22Rv1 (cell line): ENCODE results near the gene UBE3C.

Experiments
- H3K27ac ChIP-seq: fragments of 450-650 bp; 2 replicates; pipeline ENCODE4 v1.5.1; 2017
- ZFX ChIP-seq: fragments of 450-650 bp; IDR thresholded peaks from 2 replicates; pipeline ENCODE4 v1.6.1; 2017; ENCODE audit warnings: antibody characterized with exemption, borderline replicate concordance
- TF ChIP-seq, protein P1 (sequence below): fragments of 450-650 bp; IDR thresholded peaks from 2 replicates; pipeline ENCODE4 v1.5.1; 2017; ENCODE audit warnings: mild to moderate bottlenecking

The UBE3C gene

DNA sequence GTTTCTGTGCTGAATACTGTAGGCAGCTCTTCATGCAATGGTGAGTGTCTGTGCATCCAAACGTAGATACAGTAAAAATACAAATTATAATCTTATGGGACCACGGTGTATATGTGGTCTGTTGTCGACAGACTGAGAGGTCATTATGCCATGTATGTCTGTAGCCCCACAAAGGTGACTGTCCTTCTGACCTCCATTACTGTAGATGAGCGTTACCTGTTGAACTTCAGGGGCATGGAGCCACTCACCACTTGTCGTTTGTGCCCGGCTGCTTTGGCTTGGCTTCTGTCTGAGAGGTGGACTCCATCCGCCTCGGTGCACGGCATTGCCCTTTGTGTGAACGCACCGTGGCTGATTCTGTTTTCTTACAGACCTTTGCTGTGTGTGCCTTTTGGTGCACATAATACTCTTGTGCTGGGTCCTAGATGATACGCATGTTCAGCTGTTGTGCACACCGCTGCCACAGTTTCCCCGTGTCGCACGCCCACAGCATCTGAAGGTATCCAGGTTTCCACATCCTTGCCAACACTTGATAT is 2.9 kb downstream of the UBE3C start:
- no peak overlapping the region for H3K27ac ChIP-seq
- TF ChIP-seq, protein P1, sequence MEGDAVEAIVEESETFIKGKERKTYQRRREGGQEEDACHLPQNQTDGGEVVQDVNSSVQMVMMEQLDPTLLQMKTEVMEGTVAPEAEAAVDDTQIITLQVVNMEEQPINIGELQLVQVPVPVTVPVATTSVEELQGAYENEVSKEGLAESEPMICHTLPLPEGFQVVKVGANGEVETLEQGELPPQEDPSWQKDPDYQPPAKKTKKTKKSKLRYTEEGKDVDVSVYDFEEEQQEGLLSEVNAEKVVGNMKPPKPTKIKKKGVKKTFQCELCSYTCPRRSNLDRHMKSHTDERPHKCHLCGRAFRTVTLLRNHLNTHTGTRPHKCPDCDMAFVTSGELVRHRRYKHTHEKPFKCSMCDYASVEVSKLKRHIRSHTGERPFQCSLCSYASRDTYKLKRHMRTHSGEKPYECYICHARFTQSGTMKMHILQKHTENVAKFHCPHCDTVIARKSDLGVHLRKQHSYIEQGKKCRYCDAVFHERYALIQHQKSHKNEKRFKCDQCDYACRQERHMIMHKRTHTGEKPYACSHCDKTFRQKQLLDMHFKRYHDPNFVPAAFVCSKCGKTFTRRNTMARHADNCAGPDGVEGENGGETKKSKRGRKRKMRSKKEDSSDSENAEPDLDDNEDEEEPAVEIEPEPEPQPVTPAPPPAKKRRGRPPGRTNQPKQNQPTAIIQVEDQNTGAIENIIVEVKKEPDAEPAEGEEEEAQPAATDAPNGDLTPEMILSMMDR = no peak
- no peak for TF ChIP-seq ZFX

DNA sequence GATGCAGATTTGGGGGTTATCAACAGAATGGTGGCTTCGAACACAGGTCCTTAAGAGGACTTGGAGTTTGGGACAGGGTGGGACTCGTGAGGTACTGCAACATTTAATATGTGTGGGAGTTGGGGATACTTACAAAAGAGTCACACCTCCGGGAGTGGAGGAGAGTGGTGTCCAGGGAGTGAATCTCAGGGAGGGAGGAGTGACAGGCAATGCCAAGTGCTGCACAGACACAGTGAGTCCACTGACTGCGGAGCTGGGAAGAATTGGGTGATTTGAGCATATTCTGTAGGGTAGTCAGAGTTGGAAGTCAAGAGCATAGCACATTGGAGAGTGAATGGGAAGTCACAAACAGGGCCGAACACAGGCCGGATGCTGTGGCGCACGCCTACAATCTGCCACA is 5.1 kb downstream of the UBE3C start:
- no peak overlapping the region for H3K27ac ChIP-seq
- no peak for TF ChIP-seq ZFX
- TF ChIP-seq, protein P1 = no peak

DNA sequence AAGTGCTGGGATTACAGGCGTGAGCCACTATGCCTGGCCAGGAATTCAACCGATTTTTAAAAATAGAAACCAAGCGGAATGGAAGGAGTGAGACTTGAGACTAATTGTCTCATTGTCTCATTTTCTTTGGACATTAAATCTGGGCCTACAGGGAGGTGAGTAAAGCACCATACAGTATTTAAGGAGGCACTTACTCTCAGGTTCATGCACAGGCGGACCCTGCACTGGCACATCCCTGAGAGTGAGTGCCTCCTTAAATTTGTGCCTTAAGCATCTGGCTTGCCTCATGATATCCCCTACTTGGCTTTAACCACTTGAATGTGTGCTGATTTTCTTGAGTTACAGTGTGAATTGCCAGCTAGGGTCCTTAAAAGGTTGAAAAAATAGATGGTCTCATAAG is 10.6 kb downstream of the UBE3C start:
- TF ChIP-seq ZFX = no peak
- TF ChIP-seq, protein P1 = no peak
- H3K27ac ChIP-seq = no peak overlapping the region

DNA sequence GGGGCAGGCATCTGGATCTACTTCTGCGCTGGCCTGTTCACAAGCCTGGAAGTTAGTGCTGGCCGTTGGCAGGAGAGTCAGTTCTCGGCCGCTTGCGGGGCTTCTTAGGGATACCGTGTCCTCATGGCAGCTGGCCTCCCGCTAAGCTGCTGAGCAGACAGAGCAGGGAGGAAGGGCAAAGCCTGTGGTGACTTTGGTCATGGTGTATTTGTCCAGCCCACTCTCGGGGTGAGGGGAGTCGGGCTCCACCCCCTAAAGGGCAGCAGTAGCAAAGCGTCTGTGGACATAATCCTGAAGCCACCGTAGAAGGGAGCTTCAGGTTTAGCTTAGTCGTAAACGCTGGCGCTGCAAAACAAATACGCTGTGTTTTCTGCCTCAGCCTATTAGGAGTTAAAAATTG is 12.2 kb downstream of the UBE3C start:
- TF ChIP-seq, protein P1 = no peak
- no peak for TF ChIP-seq ZFX
- H3K27ac ChIP-seq = no peak overlapping the region

DNA sequence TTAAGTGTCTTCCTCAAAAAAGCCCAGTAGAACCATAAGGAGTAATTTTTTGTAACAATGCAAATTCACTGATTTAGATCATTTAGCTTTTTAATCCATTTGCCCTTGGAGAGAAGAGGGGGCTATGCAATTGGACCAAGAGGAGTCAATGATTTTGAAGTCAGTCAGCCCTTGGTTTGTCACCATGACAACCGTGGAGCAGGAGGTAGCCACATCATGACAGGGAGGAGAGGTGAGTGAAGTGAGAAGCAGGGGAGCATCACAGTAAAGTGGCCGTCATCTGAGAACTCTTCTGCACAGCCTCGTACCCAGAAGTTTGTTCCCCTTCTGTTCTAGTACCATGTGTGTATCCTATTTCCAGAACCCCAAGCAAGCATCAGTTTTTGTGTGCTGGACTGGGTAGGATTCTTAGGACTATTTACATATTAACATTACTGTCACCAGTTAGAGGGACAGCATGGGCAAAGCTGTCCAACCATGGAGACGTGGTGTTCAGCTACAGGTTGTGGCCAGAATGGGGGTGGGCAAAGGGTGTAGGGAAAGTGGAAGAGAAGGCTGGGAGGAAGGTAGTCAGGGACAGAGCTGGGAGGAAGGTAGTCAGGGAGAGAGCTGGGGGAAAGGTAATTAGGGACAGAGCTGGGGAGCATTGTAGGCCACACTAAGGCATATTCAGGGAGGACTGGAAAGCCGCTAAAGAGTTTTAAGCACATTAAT is 13.1 kb downstream of the UBE3C start:
- peak overlapping the region; percentile 31; the same call in 1 of the 2 replicates for H3K27ac ChIP-seq
- TF ChIP-seq, protein P1 = no peak
- no peak for TF ChIP-seq ZFX

DNA sequence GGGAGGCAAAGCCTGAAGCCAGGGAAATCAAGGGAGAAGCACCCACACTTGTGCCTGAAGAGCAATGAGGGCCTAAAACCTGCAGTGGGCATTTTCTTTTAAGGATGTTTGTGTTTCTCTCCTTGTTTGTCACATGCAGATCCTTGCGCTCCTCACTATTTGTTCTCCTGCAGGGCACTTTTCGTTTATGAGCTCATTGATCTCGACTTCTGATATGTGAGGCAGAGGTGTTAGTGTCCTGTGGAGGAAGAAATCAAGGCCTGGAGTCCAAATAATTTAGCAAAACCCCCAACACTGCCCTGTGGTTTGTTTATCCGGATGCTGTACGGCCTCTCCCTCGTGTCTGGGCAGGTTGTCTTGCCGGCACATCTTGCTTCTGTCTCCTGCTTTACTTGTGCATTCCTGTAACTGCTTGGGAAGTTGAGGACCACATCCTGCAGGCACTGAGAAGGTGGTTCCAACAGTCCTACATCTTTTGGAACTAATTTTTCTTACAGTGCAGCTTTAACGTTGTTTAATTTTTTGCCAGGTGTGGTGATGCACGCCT is 13.7 kb downstream of the UBE3C start:
- H3K27ac ChIP-seq = peak overlapping the region; percentile 31; the same call in 1 of the 2 replicates
- TF ChIP-seq ZFX = no peak
- TF ChIP-seq, protein P1 = no peak

DNA sequence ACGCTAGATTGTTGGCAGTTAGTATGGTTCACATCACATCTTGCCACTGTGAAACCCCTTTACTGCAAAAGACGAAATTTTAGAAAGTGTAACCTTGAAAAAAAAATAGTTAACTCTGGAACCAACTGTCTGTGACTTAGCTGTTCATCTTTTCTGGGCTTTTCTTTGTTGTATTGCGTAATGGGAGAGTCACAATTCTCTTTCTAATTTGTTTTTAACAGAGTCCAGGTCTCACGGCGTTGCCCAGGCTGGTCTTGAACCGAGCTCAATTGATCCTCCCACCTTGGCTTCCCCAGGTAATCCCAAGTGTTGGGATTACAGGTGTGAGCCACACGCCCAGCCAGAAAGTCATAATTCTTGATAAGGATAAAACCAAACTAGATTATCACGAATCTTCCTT is 14.5 kb downstream of the UBE3C start:
- TF ChIP-seq, protein P1 = no peak
- no peak for TF ChIP-seq ZFX
- no peak overlapping the region for H3K27ac ChIP-seq
